GM21447 (cell line): ENCODE data around the gene UBE2C.
A peak's percentile ranks its signal among the peaks of the same experiment; 100 is the strongest.

Experiments
- ATAC-seq: cut with Tn5 transposase; IDR thresholded peaks from one replicate; pipeline ENCODE4 v1.9.1; 2021; ENCODE audit not compliant: unreplicated experiment

The UBE2C gene

GRCh38 chr20:45833030-45833882 lies 20.8 kb downstream of the UBE2C start, which contains the start of gene SNX21:
SNX21 (plus strand) TSS chr20:45833799; CDS start chr20:45833920, 121 bp downstream.
- no peak for ATAC-seq

- no peak for ATAC-seq
Measured at GRCh38 chr20:45833883-45834796, 21.7 kb downstream of the UBE2C start.

GRCh38 chr20:45834797-45835161 lies 22.3 kb downstream of the UBE2C start:
- ATAC-seq: no peak

- no peak for ATAC-seq
Measured at GRCh38 chr20:45835329-45835765, 22.9 kb downstream of the UBE2C start.

GRCh38 chr20:45835825-45836224 lies 23.4 kb downstream of the UBE2C start:
- ATAC-seq: no peak

- ATAC-seq: no peak
Measured at GRCh38 chr20:45836841-45837240, 24.4 kb downstream of the UBE2C start.

GRCh38 chr20:45840700-45841198 lies 28.3 kb downstream of the UBE2C start:
- ATAC-seq: no peak

- no peak for ATAC-seq
Measured at GRCh38 chr20:45841407-45842129, 29.1 kb downstream of the UBE2C start.

GRCh38 chr20:45842169-45842812 lies 29.8 kb downstream of the UBE2C start:
- peak; percentile 66 for ATAC-seq

GRCh38 chr20:45843506-45843905 lies 31.1 kb downstream of the UBE2C start:
- no peak for ATAC-seq

- ATAC-seq: no peak
Measured at GRCh38 chr20:45845452-45845851, 33.0 kb downstream of the UBE2C start.

- ATAC-seq: no peak
Measured at GRCh38 chr20:45848421-45848820, 36.0 kb downstream of the UBE2C start.

- ATAC-seq: no peak
Measured at GRCh38 chr20:45848969-45849582, 36.6 kb downstream of the UBE2C start.

GRCh38 chr20:45850238-45850637 lies 37.8 kb downstream of the UBE2C start:
- ATAC-seq: no peak

- ATAC-seq: no peak
Measured at GRCh38 chr20:45850926-45851325, 38.5 kb downstream of the UBE2C start.

GRCh38 chr20:45851501-45851900 lies 39.1 kb downstream of the UBE2C start:
- no peak for ATAC-seq

GRCh38 chr20:45852326-45852725 lies 39.9 kb downstream of the UBE2C start:
- no peak for ATAC-seq

- ATAC-seq: no peak
Measured at GRCh38 chr20:45853484-45853883, 41.0 kb downstream of the UBE2C start.

GRCh38 chr20:45857114-45857881 lies 44.9 kb downstream of the UBE2C start, which contains the start of the genes ACOT8 and ZSWIM3:
ACOT8 (minus strand) TSS chr20:45857392; CDS start chr20:45857315, 77 bp downstream.
ZSWIM3 (plus strand) TSS chr20:45857614; CDS start chr20:45857826, 212 bp downstream.
- ATAC-seq: peak; percentile 96
